Measurements from ENCODE around the gene ITFG2. TPM values are rescaled to one million over a fixed set of nuclear protein-coding genes. Genes with fewer than 3 reads are reported as not detected.

ITFG2 gene
- total and polyA plus RNA-seq, 2 donors (not counting 3 experiments of a cell fraction or from before 2014, with no cell fraction given): 25.0 to 31.9 TPM

DNA sequence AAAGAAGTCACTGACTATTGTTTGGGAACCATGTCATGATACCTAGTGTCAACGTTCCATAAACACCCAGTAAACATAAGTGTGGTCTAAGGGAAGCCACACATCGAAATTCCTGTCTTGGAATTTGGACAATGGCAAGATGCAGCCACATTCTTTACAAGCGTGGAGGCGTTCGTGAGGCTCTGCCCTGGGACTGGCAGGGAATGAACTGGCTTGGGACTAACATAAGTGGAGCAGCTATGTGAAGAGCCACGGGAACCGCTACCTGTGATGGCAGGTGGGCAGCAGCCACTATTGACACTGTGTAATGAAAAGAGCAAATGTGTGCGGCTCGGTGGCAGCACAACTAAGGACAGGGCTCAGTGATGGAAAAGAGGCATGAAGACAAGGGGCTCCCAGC, 32.3 kb downstream of the ITFG2 start:
- CTCF ChIA-PET: interaction anchor here (0.7 to 3.0 kb wide), 15 partner anchors 9 to 216 kb away, joined by 3 to 26 read pairs (median 6); partner anchors contain the start of genes ITFG2 and NRIP2
- H3K9ac ChIP-seq (replicated peaks; ENCODE audit: extremely low read depth, insufficient read depth, low read length): no peak overlapping the region
- TF ChIP-seq EZH2 (IDR thresholded peaks at IDR 0.05; ENCODE audit: borderline replicate concordance, low read depth, low read length, severe bottlenecking) (no peak), FOS (IDR thresholded peaks at IDR 0.05; ENCODE audit: borderline replicate concordance, insufficient read depth, low read length) (no peak)
- peak overlapping the region; percentile 75 for H3K27ac ChIP-seq (ENCODE audit: insufficient read depth, low read depth, low read length)
- peaks cover 21% of the 10 kb centered on the region for H3K4me1 ChIP-seq (ENCODE audit: control insufficient read depth, extremely low read depth, insufficient read depth, low read length)
- no peaks in the 10 kb centered on the region for H3K36me3 ChIP-seq (ENCODE audit: control insufficient read depth in 2 of 2, extremely low read depth in 1 of 2, insufficient read depth in 2 of 2, low read length in 2 of 2)
- FAIRE-seq (no peak), DNase-seq (ENCODE audit: low read depth, low spot score) (no peak)
- intact Hi-C loops (cut with micrococcal nuclease): loop anchor here (1.0 to 5.0 kb wide), 2 partner anchors 32 to 113 kb away; partner anchors contain the start of genes ITFG2 and TEAD4
- POLR2A ChIA-PET: no interaction called here
- TSS peak; percentile 31 for BruUV-seq (replicated peaks)
- H3K9me1 ChIP-seq (replicated peaks; ENCODE audit: control insufficient read depth, extremely low read depth, insufficient read depth, low read length): no peaks in the 10 kb centered on the region
- no peaks in the 10 kb centered on the region for H3K27me3 ChIP-seq (ENCODE audit: control insufficient read depth in 2 of 2, insufficient read depth in 2 of 2, low read length in 2 of 2)
- peak overlapping the region; percentile 68 for H2AFZ ChIP-seq (ENCODE audit: low read depth, low read length)
- H3K4me2 ChIP-seq (ENCODE audit: insufficient read depth, low read length): no peak overlapping the region
- dilution Hi-C loops (cut with MboI; ENCODE audit: extremely low pct_ligation_motif_present, low sequenced_read_pairs): no loop called here
- no peaks in the 10 kb centered on the region for H3K79me2 ChIP-seq (ENCODE audit: control insufficient read depth, insufficient read depth, low read length)
- H3K9me3 ChIP-seq (replicated peaks; ENCODE audit: control insufficient read depth, insufficient read depth, low read length): no peaks in the 10 kb centered on the region
- H3K4me3 ChIP-seq (replicated peaks in 1 of 3; ENCODE audit: insufficient read depth in 1 of 3, low read depth in 1 of 3, low read length in 3 of 3): no peak overlapping the region
- no peaks in the 10 kb centered on the region for H4K20me1 ChIP-seq (replicated peaks; ENCODE audit: control insufficient read depth, extremely low read depth, insufficient read depth, low read length)

- CTCF ChIA-PET: interaction anchor here (0.7 to 3.0 kb wide), 21 partner anchors 9 to 216 kb away, joined by 3 to 26 read pairs (median 4); partner anchors contain the start of genes ITFG2, NRIP2 and TULP3
- peak overlapping the region; percentile 75 for H3K27ac ChIP-seq (ENCODE audit: insufficient read depth, low read depth, low read length)
- peak; percentile 74 for DNase-seq (ENCODE audit: low read depth, low spot score)
Measured at GRCh38 chr12:2845280-2845679, 32.8 kb downstream of the ITFG2 start.

More at GRCh38 chr12:2845280-2845679, 32.8 kb downstream of the ITFG2 start:
- Histone ChIP-seq H4K20me1 (replicated peaks; ENCODE audit: control insufficient read depth, extremely low read depth, insufficient read depth, low read length) (no peaks in the 10 kb centered on the region), H3K27me3 (ENCODE audit: control insufficient read depth in 2 of 2, insufficient read depth in 2 of 2, low read length in 2 of 2) (no peaks in the 10 kb centered on the region), H3K4me1 (ENCODE audit: control insufficient read depth, extremely low read depth, insufficient read depth, low read length) (peaks cover 23% of the 10 kb centered on the region), H3K9ac (replicated peaks; ENCODE audit: extremely low read depth, insufficient read depth, low read length) (peak overlapping the region; percentile 30), H2AFZ (ENCODE audit: low read depth, low read length) (peak overlapping the region; percentile 68), H3K4me3 (replicated peaks in 1 of 3; ENCODE audit: insufficient read depth in 1 of 3, low read depth in 1 of 3, low read length in 3 of 3) (no peak overlapping the region), H3K4me2 (ENCODE audit: insufficient read depth, low read length) (peak overlapping the region; percentile 53), H3K79me2 (ENCODE audit: control insufficient read depth, insufficient read depth, low read length) (no peaks in the 10 kb centered on the region), H3K36me3 (ENCODE audit: control insufficient read depth in 2 of 2, extremely low read depth in 1 of 2, insufficient read depth in 2 of 2, low read length in 2 of 2) (no peaks in the 10 kb centered on the region), H3K9me1 (replicated peaks; ENCODE audit: control insufficient read depth, extremely low read depth, insufficient read depth, low read length) (no peaks in the 10 kb centered on the region), H3K9me3 (replicated peaks; ENCODE audit: control insufficient read depth, insufficient read depth, low read length) (no peaks in the 10 kb centered on the region)
- peak; percentile 94 for FAIRE-seq
- POLR2A ChIA-PET: interaction anchor here (1.1 kb wide), 1 partner anchor 32 kb away, joined by 3 read pairs; the partner anchor contains the start of gene ITFG2
- BruUV-seq (replicated peaks): no TSS peak
- TF ChIP-seq POLR2AphosphoS5 (IDR thresholded peaks at IDR 0.05; ENCODE audit: insufficient read depth, low read depth, low read length) (peak; percentile 49), JUN (IDR thresholded peaks at IDR 0.05; ENCODE audit: borderline replicate concordance, insufficient read depth, insufficient read length, low read depth) (no peak), POLR2A (IDR thresholded peaks at IDR 0.05; ENCODE audit: low read depth, low read length) (peak; percentile 65)
- dilution Hi-C loops (cut with MboI; ENCODE audit: extremely low pct_ligation_motif_present, low sequenced_read_pairs) (no loop called here), intact Hi-C loops (cut with micrococcal nuclease) (loop anchor here (1.0 to 5.0 kb wide), 2 partner anchors 33 to 112 kb away; partner anchors contain the start of genes ITFG2 and TEAD4)
